NCI-H1694 treated with DMSO at 0.1 percent for 48 hours (cell line): ENCODE data around the gene CTBS.
A peak's percentile ranks its signal among the peaks of the same experiment; 100 is the strongest.

Experiments used
- DNase-seq: peaks from one replicate; lab custom pipeline; 2025; lab: John Stamatoyannopoulos, UW

Gene CTBS

GRCh38 chr1:84506002-84506728 is 68.1 kb downstream of the CTBS start, which contains the start of the genes GNG5 and SPATA1:
Gene GNG5, minus strand, starts transcription at chr1:84506581. Its CDS starts 490 bp downstream, at chr1:84506091.
Gene SPATA1, plus strand, starts transcription at chr1:84506386. Its CDS starts 9,974 bp downstream, at chr1:84516360.
- DNase-seq = peak; percentile 89

GRCh38 chr1:84505493-84506001 is 68.7 kb downstream of the CTBS start:
- DNase-seq = peak; percentile 13

- no peak for DNase-seq
Observed at GRCh38 chr1:84504580-84505492, 69.4 kb downstream of the CTBS start.

GRCh38 chr1:84502927-84503326 is 71.3 kb downstream of the CTBS start:
- no peak for DNase-seq
